ENCODE measurements around the gene PUS7L.

GRCh38 chr12:43711348-43711747, 47.2 kb downstream of the PUS7L start:
- TF ChIP-seq CTCF (IDR thresholded peaks at IDR 0.05; ENCODE audit: low read depth, low read length) (no peak), POLR2A (IDR thresholded peaks at IDR 0.05; ENCODE audit: extremely low read depth, insufficient read length) (no peak)
